Ishikawa (cell line): ENCODE data around the gene JARID2.

Source experiments
- CEBPB ChIP-seq: IDR thresholded peaks from 2 replicates; pipeline ENCODE4 v1.6.1; 2012
- EGR1 ChIP-seq: IDR thresholded peaks from 2 replicates; pipeline ENCODE4 v1.6.1; 2012
- EP300 ChIP-seq: IDR thresholded peaks from 2 replicates; pipeline ENCODE4 v1.6.1; 2012; ENCODE audit warnings: borderline replicate concordance
- FOXM1 ChIP-seq: IDR thresholded peaks from 2 replicates; pipeline ENCODE4 v1.6.1; 2012; ENCODE audit warnings: low read depth, borderline replicate concordance
- MAX ChIP-seq: IDR thresholded peaks from 2 replicates; pipeline ENCODE4 v1.6.1; 2012
- NFIC ChIP-seq: IDR thresholded peaks from 2 replicates; pipeline ENCODE4 v1.6.1; 2012
- REST ChIP-seq: IDR thresholded peaks from 2 replicates; pipeline ENCODE4 v1.6.1; 2012; ENCODE audit warnings: low read depth, mild to moderate bottlenecking
- TCF12 ChIP-seq: IDR thresholded peaks from 2 replicates; pipeline ENCODE4 v1.6.1; 2012; ENCODE audit warnings: low read depth
- TEAD4 ChIP-seq: IDR thresholded peaks from 2 replicates; pipeline ENCODE4 v1.6.1; 2012

DNA sequence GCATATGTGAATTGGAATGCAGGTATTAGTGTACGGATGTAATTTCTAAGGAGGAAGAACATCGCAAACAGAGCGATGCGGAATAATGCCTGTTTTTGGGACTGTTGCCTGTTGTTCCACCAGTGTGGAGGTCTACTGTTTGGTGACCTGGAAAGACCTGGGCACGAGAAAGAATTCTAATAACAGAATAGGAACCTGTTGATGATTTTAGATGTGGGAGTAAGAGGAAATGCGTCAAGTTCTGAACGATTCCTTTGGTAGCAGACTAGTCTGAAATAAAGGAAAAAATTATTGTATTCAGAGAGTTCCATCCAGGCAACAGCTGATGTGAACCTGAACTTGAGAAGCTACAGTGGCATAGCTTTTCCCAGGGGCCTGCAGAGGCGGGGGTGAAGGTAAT lies 224.9 kb downstream of the JARID2 start:
- TF ChIP-seq MAX (no peak), NFIC (no peak), TEAD4 (no peak), FOXM1 (no peak), REST (no peak), EGR1 (no peak), EP300 (no peak), TCF12 (no peak), CEBPB (no peak)
